ENCODE results near the gene FOXL2. TPM values are rescaled to one million over a fixed set of nuclear protein-coding genes. Genes with fewer than 3 reads are reported as not detected.

FOXL2 gene
- total RNA-seq, 1 experiment from 2014 or later, result not detected

DNA sequence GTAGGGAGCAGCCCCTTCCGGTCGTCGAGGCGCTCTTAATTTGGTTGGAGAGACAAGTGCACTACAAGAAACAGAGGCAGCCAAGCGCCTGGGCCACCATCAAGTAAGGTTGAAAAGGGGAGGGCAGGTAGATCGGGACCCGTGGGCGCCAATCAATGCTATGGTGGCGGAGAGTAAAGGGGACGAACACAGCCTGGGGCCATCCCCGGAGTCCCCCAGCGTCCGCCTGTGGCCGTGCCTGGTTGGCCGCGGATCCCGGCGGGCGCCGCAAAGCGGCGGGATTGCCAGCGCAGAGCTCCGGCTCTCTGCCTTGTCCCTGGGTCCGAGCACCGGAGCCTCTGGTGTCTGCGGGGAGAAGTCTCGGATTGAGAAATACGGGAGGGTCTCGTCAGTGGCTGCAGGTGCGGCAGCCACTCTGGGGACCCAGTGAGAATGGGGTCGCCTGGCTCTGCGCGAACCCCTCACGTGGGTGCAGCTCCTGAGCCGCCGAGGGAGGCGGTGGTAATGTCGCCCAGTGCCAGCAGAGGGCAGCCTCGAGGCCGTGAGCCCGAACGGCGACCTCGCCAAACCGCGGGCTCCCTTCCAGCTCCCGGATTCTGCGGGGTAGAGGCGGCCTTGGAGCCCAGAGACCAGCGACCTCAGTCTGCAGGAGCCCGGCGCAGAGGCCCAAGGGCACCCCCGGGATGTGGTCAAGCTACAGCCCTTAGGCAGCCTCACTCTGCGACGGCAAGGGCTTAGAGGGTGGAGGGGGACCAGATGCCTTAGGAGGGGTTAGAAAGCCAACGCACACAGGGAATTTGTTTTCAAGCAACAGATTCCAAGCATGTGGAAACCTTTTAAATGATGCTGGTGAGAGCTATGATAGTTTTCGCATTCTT lies 10.8 kb downstream of the FOXL2 start:
- intact Hi-C loops (cut with micrococcal nuclease; ENCODE audit: unreplicated experiment), result loop anchor here (1.0 to 5.0 kb wide), 4 partner anchors 266 to 754 kb away; partner anchors contain the start of gene CEP70
- no peaks in the 10 kb centered on the region for H3K36me3 ChIP-seq (ENCODE audit: low read depth)
- TF ChIP-seq, protein P1, sequence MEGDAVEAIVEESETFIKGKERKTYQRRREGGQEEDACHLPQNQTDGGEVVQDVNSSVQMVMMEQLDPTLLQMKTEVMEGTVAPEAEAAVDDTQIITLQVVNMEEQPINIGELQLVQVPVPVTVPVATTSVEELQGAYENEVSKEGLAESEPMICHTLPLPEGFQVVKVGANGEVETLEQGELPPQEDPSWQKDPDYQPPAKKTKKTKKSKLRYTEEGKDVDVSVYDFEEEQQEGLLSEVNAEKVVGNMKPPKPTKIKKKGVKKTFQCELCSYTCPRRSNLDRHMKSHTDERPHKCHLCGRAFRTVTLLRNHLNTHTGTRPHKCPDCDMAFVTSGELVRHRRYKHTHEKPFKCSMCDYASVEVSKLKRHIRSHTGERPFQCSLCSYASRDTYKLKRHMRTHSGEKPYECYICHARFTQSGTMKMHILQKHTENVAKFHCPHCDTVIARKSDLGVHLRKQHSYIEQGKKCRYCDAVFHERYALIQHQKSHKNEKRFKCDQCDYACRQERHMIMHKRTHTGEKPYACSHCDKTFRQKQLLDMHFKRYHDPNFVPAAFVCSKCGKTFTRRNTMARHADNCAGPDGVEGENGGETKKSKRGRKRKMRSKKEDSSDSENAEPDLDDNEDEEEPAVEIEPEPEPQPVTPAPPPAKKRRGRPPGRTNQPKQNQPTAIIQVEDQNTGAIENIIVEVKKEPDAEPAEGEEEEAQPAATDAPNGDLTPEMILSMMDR (conservative IDR thresholded peaks at IDR 0.05), result peak; percentile 88
- TF ChIP-seq EZH2 (IDR thresholded peaks at IDR 0.05; ENCODE audit: low read depth), result no peak
- H2AFZ ChIP-seq, result peak overlapping the region; percentile 97
- BruUV-seq (replicated peaks), result no TSS peak
- H3K27me3 ChIP-seq (ENCODE audit: insufficient read depth, low read depth), result no peaks in the 10 kb centered on the region
- peak overlapping the region; percentile 98 for H3K4me2 ChIP-seq
- no peaks in the 10 kb centered on the region for H3K9me2 ChIP-seq (ENCODE audit: insufficient read depth)
- no peak overlapping the region for H3K27ac ChIP-seq
- no peaks in the 10 kb centered on the region for H4K20me1 ChIP-seq (ENCODE audit: insufficient read depth)
- ChIA-PET CTCF (interaction anchor here (0.6 to 1.6 kb wide), 12 partner anchors 12 to 548 kb away, joined by 3 to 20 read pairs (median 4); partner anchors contain the start of gene CEP70), POLR2A (ENCODE audit: unreplicated experiment) (interaction anchor here (0.6 kb wide), 1 partner anchor 36 kb away, joined by 3 read pairs; no protein-coding TSS in a partner anchor)
- H3K4me3 ChIP-seq, result peak overlapping the region; percentile 76
- 0 out of 2 replicates have a peak, but pooled peaks cover 6% of the 10 kb centered on the region for H3K4me1 ChIP-seq (replicated peaks; ENCODE audit: insufficient read depth)
- peak in 1 of 2 experiments; percentile 81 for DNase-seq
- no peaks in the 10 kb centered on the region for H3K79me2 ChIP-seq (ENCODE audit: low read depth)
- no peaks in the 10 kb centered on the region for H3F3A ChIP-seq (ENCODE audit: insufficient read depth, low read depth)
- H3K9me3 ChIP-seq (ENCODE audit: insufficient read depth, low read depth), result no peaks in the 10 kb centered on the region

DNA sequence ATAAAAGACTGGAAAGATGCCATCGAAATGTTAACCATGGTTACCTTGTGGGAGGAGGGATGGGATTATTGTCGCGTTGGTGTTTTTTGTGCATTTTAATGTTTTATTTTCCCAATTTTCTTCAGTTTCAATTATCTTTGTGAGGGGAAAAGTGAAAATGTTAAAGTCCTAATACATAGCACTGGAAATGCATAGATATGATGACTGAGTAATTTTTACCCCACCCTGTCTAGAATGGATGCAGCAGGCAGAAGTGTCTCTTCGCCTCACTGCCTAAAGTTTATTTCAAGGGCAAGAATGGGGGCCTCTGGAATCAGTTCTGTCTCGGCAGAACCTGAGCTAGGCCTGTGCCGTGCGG lies 11.5 kb downstream of the FOXL2 start:
- H3K36me3 ChIP-seq (ENCODE audit: low read depth), result no peaks in the 10 kb centered on the region
- peak overlapping the region; percentile 98 for H3K4me2 ChIP-seq
- 0 out of 2 replicates have a peak, but pooled peaks cover 6% of the 10 kb centered on the region for H3K4me1 ChIP-seq (replicated peaks; ENCODE audit: insufficient read depth)
- H3K27me3 ChIP-seq (ENCODE audit: insufficient read depth, low read depth), result no peaks in the 10 kb centered on the region
- H3K27ac ChIP-seq, result no peak overlapping the region
- peak overlapping the region; percentile 76 for H3K4me3 ChIP-seq
- H3K79me2 ChIP-seq (ENCODE audit: low read depth), result no peaks in the 10 kb centered on the region
- no TSS peak for BruUV-seq (replicated peaks)
- peak overlapping the region; percentile 97 for H2AFZ ChIP-seq
- H4K20me1 ChIP-seq (ENCODE audit: insufficient read depth), result no peaks in the 10 kb centered on the region
- intact Hi-C loops (cut with micrococcal nuclease; ENCODE audit: unreplicated experiment), result loop anchor here (1.0 to 5.0 kb wide), 2 partner anchors 341 to 753 kb away; partner anchors contain the start of gene CEP70
- H3K9me3 ChIP-seq (ENCODE audit: insufficient read depth, low read depth), result no peaks in the 10 kb centered on the region
- CTCF ChIA-PET, result interaction anchor here (0.6 to 1.6 kb wide), 6 partner anchors 12 to 409 kb away, joined by 3 to 20 read pairs (median 8); partner anchors contain the start of gene CEP70
- no peak for TF ChIP-seq EZH2 (IDR thresholded peaks at IDR 0.05; ENCODE audit: low read depth)
- TF ChIP-seq, protein P1 (conservative IDR thresholded peaks at IDR 0.05), result no peak
- no peaks in the 10 kb centered on the region for H3K9me2 ChIP-seq (ENCODE audit: insufficient read depth)
- POLR2A ChIA-PET (ENCODE audit: unreplicated experiment), result no interaction called here
- no peaks in the 10 kb centered on the region for H3F3A ChIP-seq (ENCODE audit: insufficient read depth, low read depth)
- no peak for DNase-seq

DNA sequence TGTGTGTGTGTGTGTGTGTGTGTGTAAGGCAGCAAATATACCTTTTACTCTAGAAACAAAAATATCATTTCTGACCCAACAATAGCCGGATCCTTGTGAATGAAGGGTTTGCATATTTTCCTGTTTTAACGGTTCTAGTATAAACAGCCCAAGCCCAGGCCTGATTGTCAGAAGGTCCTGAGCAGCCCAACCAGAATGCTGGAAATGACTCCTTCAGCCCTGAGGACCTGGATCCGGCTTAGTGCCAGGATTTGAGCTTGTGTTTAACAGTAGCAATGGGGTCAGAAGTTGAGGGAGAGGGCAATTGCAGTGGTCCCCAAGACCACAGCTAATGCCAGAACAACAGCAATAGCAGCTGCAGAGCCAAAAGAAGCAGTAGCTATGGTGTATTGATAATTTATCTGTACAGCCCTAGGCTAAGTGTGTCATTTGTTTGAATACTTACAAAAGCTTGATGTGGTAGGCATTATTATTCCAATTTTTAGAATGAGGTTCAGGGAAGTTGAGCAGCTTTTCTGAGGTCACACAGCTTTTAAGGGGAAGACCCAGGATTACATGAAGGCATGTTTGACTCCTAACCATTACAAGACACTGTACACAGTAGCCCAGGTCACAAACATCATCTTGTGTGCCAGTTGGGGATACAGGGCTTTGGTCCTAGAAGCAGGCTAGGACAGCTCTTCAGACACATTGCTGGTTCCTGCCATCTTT lies 12.8 kb downstream of the FOXL2 start:
- Histone ChIP-seq H4K20me1 (ENCODE audit: insufficient read depth) (no peaks in the 10 kb centered on the region), H3K9me3 (ENCODE audit: insufficient read depth, low read depth) (no peaks in the 10 kb centered on the region), H3K27ac (no peak overlapping the region), H3K27me3 (ENCODE audit: insufficient read depth, low read depth) (no peaks in the 10 kb centered on the region), H3K4me1 (replicated peaks; ENCODE audit: insufficient read depth) (0 out of 2 replicates have a peak, but pooled peaks cover 6% of the 10 kb centered on the region), H3K79me2 (ENCODE audit: low read depth) (no peaks in the 10 kb centered on the region), H3K4me3 (no peak overlapping the region), H3K4me2 (no peak overlapping the region), H3K36me3 (ENCODE audit: low read depth) (no peaks in the 10 kb centered on the region), H3K9me2 (ENCODE audit: insufficient read depth) (no peaks in the 10 kb centered on the region), H3F3A (ENCODE audit: insufficient read depth, low read depth) (no peaks in the 10 kb centered on the region), H2AFZ (no peak overlapping the region)
- no peak for DNase-seq
- intact Hi-C loops (cut with micrococcal nuclease; ENCODE audit: unreplicated experiment), result no loop called here
- no peak for TF ChIP-seq EZH2 (IDR thresholded peaks at IDR 0.05; ENCODE audit: low read depth)
- TF ChIP-seq, protein P1 (conservative IDR thresholded peaks at IDR 0.05), result no peak
- CTCF ChIA-PET, result interaction anchor here (0.6 to 1.4 kb wide), 5 partner anchors 9 to 275 kb away, joined by 3 to 13 read pairs (median 5); no protein-coding TSS in a partner anchor
- BruUV-seq (replicated peaks), result no TSS peak
- POLR2A ChIA-PET (ENCODE audit: unreplicated experiment), result interaction anchor here (0.6 kb wide), 1 partner anchor 719 kb away, joined by 3 read pairs; no protein-coding TSS in a partner anchor

Measured in PC-9 (cell line).